HepG2 (cell line): Measurements from ENCODE around the gene DLG5. TPM values are rescaled to one million over a fixed set of nuclear protein-coding genes. Genes with fewer than 3 reads are reported as not detected.

Source experiments
- ATAC-seq: fragments of 200-7000 bp; cut with Tn5 transposase; 3 replicates; pipeline ENCODE4 v1.9.1; 2020; ENCODE audit warnings: mild to moderate bottlenecking, moderate library complexity
- BruUV-seq: library from RNA; stranded (reverse); fragments of 400-500 nt; replicated peaks from 2 replicates; lab custom pipeline; 2021; lab: Mats Ljungman, UMichigan
- CTCF ChIA-PET: fragments of 300-600 bp; formaldehyde crosslinking; extraction: SDS; loops from one replicate; lab custom pipeline; 2021; ENCODE audit warnings: low total read pairs, inconsistent platforms, low intra/inter-chr PET ratio; lab: Yijun Ruan, JAX
- POLR2A ChIA-PET: fragments of 350-600 bp; sonication (Branson Sonifier 250); formaldehyde crosslinking; loops from one replicate; lab custom pipeline; 2020; ENCODE audit warnings: antibody characterized with exemption, inconsistent platforms; lab: Yijun Ruan, JAX
- DNase-seq: peaks from one replicate; pipeline ENCODE4 v3.0.0-alpha.2; 2015; ENCODE audit warnings: low spot score
- FAIRE-seq: peaks from 3 replicates; lab custom pipeline; 2011; peaks lifted over from hg19 to GRCh38; lab: Jason Lieb, UNC
- H2AFZ ChIP-seq: one replicate; pipeline ENCODE4 v1.6.1; 2011; ENCODE audit warnings: low read length, inconsistent platforms
- H3K27ac ChIP-seq: fragments of 300-600 bp; 3 replicates; pipeline ENCODE4 v1.8.0; 2011; ENCODE audit warnings: mixed run types, mild to moderate bottlenecking, mixed read lengths, low read length, inconsistent platforms; ENCODE audit not compliant: insufficient read depth; ENCODE audit errors: extremely low read length
- H3K27me3 ChIP-seq, 2 experiments: fragments of 200-600 bp in 1 of 2; 2 replicates in 1 of 2; 3 replicates in 1 of 2; pipeline versions ENCODE4 v1.6.0 to v1.8.0; 2011; ENCODE audit warnings: low read length in 2 of 2, mild to moderate bottlenecking in 2 of 2, moderate library complexity in 2 of 2, inconsistent platforms in 1 of 2; ENCODE audit not compliant: insufficient read depth in 2 of 2, control insufficient read depth in 1 of 2
- H3K36me3 ChIP-seq, 2 experiments: fragments of 200-600 bp in 1 of 2; replicated peaks in 1 of 2; 2 replicates in 1 of 2; 3 replicates in 1 of 2; pipeline versions ENCODE4 v1.5.1 to v1.8.0; 2011; ENCODE audit warnings: low read length in 2 of 2, inconsistent platforms in 1 of 2; ENCODE audit not compliant: insufficient read depth in 2 of 2, control insufficient read depth in 1 of 2
- H3K4me1 ChIP-seq: 2 replicates; pipeline ENCODE4 v1.5.1; 2012; ENCODE audit warnings: low read length, inconsistent platforms; ENCODE audit not compliant: insufficient read depth
- H3K4me2 ChIP-seq: 2 replicates; pipeline ENCODE4 v1.6.0; 2011; ENCODE audit warnings: low read depth, low read length, inconsistent platforms
- H3K4me3 ChIP-seq, 3 experiments: fragments of 200-600 bp in 1 of 3; sonication (generic), shearing (Covaris generic) in 1 of 3; replicated peaks in 1 of 3; 2 replicates each; pipeline ENCODE4 v1.5.1; 2011 to 2016; ENCODE audit warnings: low read length in 3 of 3, inconsistent platforms in 2 of 3, low read depth in 2 of 3, mild to moderate bottlenecking in 2 of 3, control low read depth in 1 of 3, mixed read lengths in 1 of 3; ENCODE audit not compliant: insufficient read depth in 1 of 3
- H3K79me2 ChIP-seq: one replicate; pipeline ENCODE4 v1.6.1; 2011; ENCODE audit warnings: low read length, inconsistent platforms; ENCODE audit not compliant: insufficient read depth
- H3K9ac ChIP-seq: 2 replicates; pipeline ENCODE4 v1.6.0; 2011; ENCODE audit warnings: mild to moderate bottlenecking, low read depth, low read length, inconsistent platforms; ENCODE audit not compliant: insufficient read depth
- H3K9me3 ChIP-seq: 2 replicates; pipeline ENCODE4 v1.5.1; 2012; ENCODE audit warnings: mild to moderate bottlenecking, low read length
- H4K20me1 ChIP-seq: 2 replicates; pipeline ENCODE4 v1.6.0; 2011; ENCODE audit warnings: inconsistent platforms, mild to moderate bottlenecking, low read length, moderate library complexity; ENCODE audit not compliant: insufficient read depth
- ADNP ChIP-seq: sonication (generic); formaldehyde crosslinking; IDR thresholded peaks from 2 replicates; pipeline ENCODE4 v1.4.0; 2020; ENCODE audit warnings: missing genetic modification reagents
- E2F1 ChIP-seq: sonication (generic); formaldehyde crosslinking; IDR thresholded peaks from 2 replicates; pipeline ENCODE4 v1.5.0; 2020; ENCODE audit warnings: missing genetic modification reagents
- LBX2 ChIP-seq: sonication (generic); formaldehyde crosslinking; IDR thresholded peaks from 2 replicates; pipeline ENCODE4 v1.5.0; 2020; ENCODE audit warnings: missing genetic modification reagents, mild to moderate bottlenecking, borderline replicate concordance
- TARDBP ChIP-seq: sonication (generic); formaldehyde crosslinking; IDR thresholded peaks from 2 replicates; pipeline ENCODE4 v1.8.0; 2022; ENCODE audit warnings: mild to moderate bottlenecking, missing genetic modification reagents
- ZBTB38 ChIP-seq: sonication (generic); formaldehyde crosslinking; IDR thresholded peaks from 2 replicates; pipeline ENCODE4 v1.5.1; 2020; ENCODE audit warnings: mild to moderate bottlenecking, missing genetic modification reagents
- ZNF768 ChIP-seq: sonication (generic); formaldehyde crosslinking; IDR thresholded peaks from 2 replicates; pipeline ENCODE4 v1.4.0; 2020; ENCODE audit warnings: missing genetic modification reagents
- WGBS: methylation state at CpG from one replicate; pipeline ENCODE4 v1.1.6; 2017; ENCODE audit warnings: low lambda C conversion rate; 5-methylcytosine and 5-hydroxymethylcytosine counted together
- in situ Hi-C: cut with HindIII; loops from 2 replicates; pipeline ENCODE4 v1.10.0; 2017; ENCODE audit warnings: low pct_unique_long_range_greater_than_20kb; ENCODE audit not compliant: extremely low pct_ligation_motif_present
- intact Hi-C: fragments of 100-400 bp; cut with micrococcal nuclease; formaldehyde crosslinking; loops from one replicate; pipeline ENCODE4 v1.10.0; 2022; ENCODE audit not compliant: unreplicated experiment
- polyA plus RNA-seq, 8 experiments: library from polyadenylated mRNA; depleted of rRNA in 3 of 8; stranded (reverse) in 7 of 8; unstranded in 1 of 8; fragments of >200 nt; fragmentation: Illumina TruSeq in 4 of 8; extraction: Trizol in 4 of 8; gene quantifications; 2 replicates each; pipeline versions ENCODE4 v1.2.1 to v1.2.3, GENCODE V29; 2011 to 2016; ENCODE audit warnings: low read depth in 4 of 8, missing spikeins in 1 of 8, mixed read lengths in 1 of 8; ENCODE audit not compliant: insufficient read depth in 1 of 8
- total RNA-seq, 5 experiments: library from RNA; depleted of rRNA; stranded (reverse); fragments of >200 nt; fragmentation: Illumina TruSeq; extraction: Trizol; gene quantifications; 2 replicates each; pipeline ENCODE4 v1.2.3, GENCODE V29; 2016; ENCODE audit warnings: low read depth in 1 of 5

Gene DLG5
- total and polyA plus RNA-seq, 2 of the 13 experiments (the other 11 are each of a cell fraction or from before 2014, with no cell fraction given), result 15.5 to 18.2 TPM

GRCh38 chr10:77894058-77894457 lies 32.5 kb downstream of the DLG5 start:
- intact Hi-C loops, result no loop called here
- Histone ChIP-seq H3K9me3 (no peaks in the 10 kb centered on the region), H3K27ac (no peak overlapping the region), H3K9ac (no peak overlapping the region), H2AFZ (no peak overlapping the region), H3K36me3 (no peaks in the 10 kb centered on the region), H4K20me1 (no peaks in the 10 kb centered on the region; the same call in 1 of the 2 replicates), H3K79me2 (peaks cover 43% of the 10 kb centered on the region), H3K4me2 (no peak overlapping the region), H3K27me3 (no peaks in the 10 kb centered on the region), H3K4me1 (peaks cover 72% of the 10 kb centered on the region), H3K4me3 (no peak overlapping the region)
- in situ Hi-C loops, result no loop called here
- POLR2A ChIA-PET, result no interaction called here
- TF ChIP-seq ZNF768 (peak; percentile 64), LBX2 (no peak)
- no peak for FAIRE-seq
- DNase-seq, result no peak
- CTCF ChIA-PET, result no interaction called here
- no peak for ATAC-seq
- 96% methylated on average over 3 of the region's 3 CpGs for WGBS
- no TSS peak for BruUV-seq

GRCh38 chr10:77893386-77893785 lies 33.2 kb downstream of the DLG5 start:
- Histone ChIP-seq H3K4me3 (no peak overlapping the region), H2AFZ (no peak overlapping the region), H3K4me1 (peaks cover 72% of the 10 kb centered on the region), H3K36me3 (no peaks in the 10 kb centered on the region), H4K20me1 (no peaks in the 10 kb centered on the region; the same call in 1 of the 2 replicates), H3K9me3 (no peaks in the 10 kb centered on the region), H3K27ac (no peak overlapping the region), H3K79me2 (peaks cover 38% of the 10 kb centered on the region), H3K4me2 (no peak overlapping the region), H3K9ac (no peak overlapping the region), H3K27me3 (no peaks in the 10 kb centered on the region)
- ChIA-PET POLR2A (no interaction called here), CTCF (no interaction called here)
- TF ChIP-seq TARDBP (CRISPR knock-in tag), result no peak
- 0 out of 2 replicates have a peak, but pooled peaks have one; percentile 14 for TF ChIP-seq ZBTB38 (CRISPR knock-in tag)
- no peak for TF ChIP-seq E2F1 (CRISPR knock-in tag)
- TF ChIP-seq ADNP (CRISPR knock-in tag), result no peak
- intact Hi-C loops (no loop called here), in situ Hi-C loops (no loop called here)
- ATAC-seq (no peak), DNase-seq (no peak), FAIRE-seq (no peak)
- WGBS, result 87% methylated on average over 8 of the region's 8 CpGs
- no TSS peak for BruUV-seq
